Activated T-cell treated with anti-CD3 and anti-CD28 coated beads, Interleukin-2, amount 50 U/mL, for 24 hours (primary cell): ENCODE measurements around the gene MACF1.
A peak's percentile ranks its signal among the peaks of the same experiment; 100 is the strongest.
"Not testable (repeated sequence)": the region's sequence is repeated elsewhere in the genome, so short reads cannot be mapped to it uniquely, and the experiment has no call there.

Experiments used
- DNase-seq: peaks from one replicate; pipeline ENCODE4 v3.0.0-alpha.2; 2020
- H3K27ac Mint-ChIP-seq: 2 replicates; pipeline ENCODE4 v1.8.0; 2020; ENCODE audit warnings: mild to moderate bottlenecking, mixed read lengths
- H3K27me3 Mint-ChIP-seq: 2 replicates; pipeline ENCODE4 v1.8.0; 2020; ENCODE audit warnings: mixed read lengths
- H3K36me3 Mint-ChIP-seq: 2 replicates; pipeline ENCODE4 v1.8.0; 2020; ENCODE audit warnings: low read depth, mixed read lengths
- H3K4me1 Mint-ChIP-seq: 2 replicates; pipeline ENCODE4 v1.8.0; 2020; ENCODE audit warnings: low read depth, mixed read lengths
- H3K4me3 Mint-ChIP-seq: 2 replicates; pipeline ENCODE4 v1.8.0; 2020; ENCODE audit warnings: mild to moderate bottlenecking, moderate library complexity, mixed read lengths
- H3K9me3 Mint-ChIP-seq: 2 replicates; pipeline ENCODE4 v1.8.0; 2020; ENCODE audit warnings: mixed read lengths

Gene MACF1

GRCh38 chr1:39195166-39196111 is 9.1 kb upstream of the MACF1 start:
- Mint-ChIP-seq H3K27me3 (no peaks in the 10 kb centered on the region), H3K4me3 (peak overlapping the region; percentile 39), H3K4me1 (peaks cover 80% of the 10 kb centered on the region), H3K9me3 (no peaks in the 10 kb centered on the region), H3K27ac (peak overlapping the region; percentile 99), H3K36me3 (no peaks in the 10 kb centered on the region)
- DNase-seq = no peak

GRCh38 chr1:39196244-39197215 is 8.0 kb upstream of the MACF1 start:
- Mint-ChIP-seq H3K27me3 (no peaks in the 10 kb centered on the region), H3K36me3 (no peaks in the 10 kb centered on the region), H3K4me3 (peak overlapping the region; percentile 74), H3K9me3 (no peaks in the 10 kb centered on the region), H3K27ac (peak overlapping the region; percentile 99), H3K4me1 (peaks cover 77% of the 10 kb centered on the region)
- peak; percentile 54 for DNase-seq

GRCh38 chr1:39199593-39199992 is 4.9 kb upstream of the MACF1 start:
- Mint-ChIP-seq H3K36me3 (no peaks in the 10 kb centered on the region), H3K4me1 (peaks cover 74% of the 10 kb centered on the region), H3K4me3 (no peak overlapping the region), H3K27me3 (no peaks in the 10 kb centered on the region), H3K27ac (peak overlapping the region; percentile 53), H3K9me3 (no peaks in the 10 kb centered on the region)
- no peak for DNase-seq

GRCh38 chr1:39205102-39205780 is 746 bp downstream of the MACF1 start:
- peaks cover 67% of the 10 kb centered on the region for H3K4me1 Mint-ChIP-seq
- H3K4me3 Mint-ChIP-seq = peak overlapping the region; percentile 83
- peak overlapping the region; percentile 96 for H3K27ac Mint-ChIP-seq
- H3K27me3 Mint-ChIP-seq = no peaks in the 10 kb centered on the region
- DNase-seq = peak; percentile 74
- H3K9me3 Mint-ChIP-seq = no peaks in the 10 kb centered on the region
- H3K36me3 Mint-ChIP-seq = peaks cover 15% of the 10 kb centered on the region

- H3K4me3 Mint-ChIP-seq = peak overlapping the region; percentile 83
- DNase-seq = no peak
- H3K27me3 Mint-ChIP-seq = no peaks in the 10 kb centered on the region
- peaks cover 66% of the 10 kb centered on the region for H3K4me1 Mint-ChIP-seq
- peak overlapping the region; percentile 96 for H3K27ac Mint-ChIP-seq
- H3K9me3 Mint-ChIP-seq = no peaks in the 10 kb centered on the region
- H3K36me3 Mint-ChIP-seq = peaks cover 19% of the 10 kb centered on the region
Observed at GRCh38 chr1:39205781-39206464, 1.4 kb downstream of the MACF1 start.

GRCh38 chr1:39208360-39208759 is 3.9 kb downstream of the MACF1 start:
- not testable (repeated sequence) for H3K9me3 Mint-ChIP-seq, H3K27me3 Mint-ChIP-seq, DNase-seq
- Mint-ChIP-seq H3K27ac (peak overlapping the region; percentile 72), H3K4me1 (peaks cover 59% of the 10 kb centered on the region), H3K36me3 (peaks cover 19% of the 10 kb centered on the region), H3K4me3 (peak overlapping the region; percentile 32)

- peak overlapping the region; percentile 42 for H3K27ac Mint-ChIP-seq
- peaks cover 61% of the 10 kb centered on the region for H3K4me1 Mint-ChIP-seq
- no peak overlapping the region for H3K4me3 Mint-ChIP-seq
- no peaks in the 10 kb centered on the region for H3K27me3 Mint-ChIP-seq
- peaks cover 23% of the 10 kb centered on the region for H3K36me3 Mint-ChIP-seq
- no peak for DNase-seq
- no peaks in the 10 kb centered on the region for H3K9me3 Mint-ChIP-seq
Observed at GRCh38 chr1:39210649-39211048, 6.2 kb downstream of the MACF1 start.

GRCh38 chr1:39212499-39212898 is 8.0 kb downstream of the MACF1 start:
- no peaks in the 10 kb centered on the region for H3K9me3 Mint-ChIP-seq
- H3K27me3 Mint-ChIP-seq = no peaks in the 10 kb centered on the region
- H3K4me1 Mint-ChIP-seq = peaks cover 57% of the 10 kb centered on the region
- no peak overlapping the region for H3K27ac Mint-ChIP-seq
- no peak overlapping the region for H3K4me3 Mint-ChIP-seq
- peaks cover 25% of the 10 kb centered on the region for H3K36me3 Mint-ChIP-seq
- DNase-seq = no peak

GRCh38 chr1:39213511-39214002 is 9.1 kb downstream of the MACF1 start:
- Mint-ChIP-seq H3K4me3 (no peak overlapping the region), H3K27me3 (no peaks in the 10 kb centered on the region), H3K9me3 (no peaks in the 10 kb centered on the region), H3K36me3 (peaks cover 26% of the 10 kb centered on the region), H3K27ac (peak overlapping the region; percentile 94), H3K4me1 (peaks cover 59% of the 10 kb centered on the region)
- DNase-seq = no peak

- H3K4me3 Mint-ChIP-seq = no peak overlapping the region
- H3K36me3 Mint-ChIP-seq = peaks cover 32% of the 10 kb centered on the region
- H3K9me3 Mint-ChIP-seq = no peaks in the 10 kb centered on the region
- peak overlapping the region; percentile 94 for H3K27ac Mint-ChIP-seq
- peaks cover 64% of the 10 kb centered on the region for H3K4me1 Mint-ChIP-seq
- no peak for DNase-seq
- H3K27me3 Mint-ChIP-seq = no peaks in the 10 kb centered on the region
Observed at GRCh38 chr1:39214021-39214713, 9.7 kb downstream of the MACF1 start.

GRCh38 chr1:39214714-39214997 is 10.2 kb downstream of the MACF1 start:
- H3K9me3 Mint-ChIP-seq = no peaks in the 10 kb centered on the region
- peaks cover 32% of the 10 kb centered on the region for H3K36me3 Mint-ChIP-seq
- H3K4me1 Mint-ChIP-seq = peaks cover 64% of the 10 kb centered on the region
- H3K4me3 Mint-ChIP-seq = peak overlapping the region; percentile 85
- no peaks in the 10 kb centered on the region for H3K27me3 Mint-ChIP-seq
- H3K27ac Mint-ChIP-seq = peak overlapping the region; percentile 94
- no peak for DNase-seq

- Mint-ChIP-seq H3K36me3 (peaks cover 32% of the 10 kb centered on the region), H3K4me3 (peak overlapping the region; percentile 85), H3K4me1 (peaks cover 62% of the 10 kb centered on the region), H3K9me3 (no peaks in the 10 kb centered on the region), H3K27ac (peak overlapping the region; percentile 94), H3K27me3 (no peaks in the 10 kb centered on the region)
- DNase-seq = peak; percentile 60
Observed at GRCh38 chr1:39214998-39215873, 10.7 kb downstream of the MACF1 start.
